ENCODE data around the gene MBD3L3. TPM values are rescaled to one million over a fixed set of nuclear protein-coding genes. Genes with fewer than 3 reads are reported as not detected.

Gene MBD3L3
- polyA plus RNA-seq, 1 of the 3 experiments (the other 2 are of a cell fraction), result 0.07 TPM

DNA sequence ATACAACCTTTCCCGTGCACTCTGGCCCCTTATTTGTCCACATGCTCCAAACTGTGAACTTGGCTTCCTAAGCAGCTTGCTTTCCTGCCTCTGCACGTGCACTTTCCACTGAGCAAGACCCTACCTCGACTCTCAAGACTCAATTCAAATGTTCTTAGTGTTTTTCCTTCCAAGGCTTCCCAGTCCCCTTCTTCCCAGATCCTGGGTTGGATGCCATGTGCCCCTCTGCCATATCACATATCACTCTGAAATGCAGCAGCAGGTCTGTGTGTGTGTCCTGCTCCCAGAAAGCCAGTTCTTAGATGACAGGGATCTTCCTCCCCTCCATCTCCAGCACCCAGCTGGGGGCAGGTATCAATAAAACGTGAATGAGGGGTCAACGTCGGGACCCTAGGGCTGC, 14.1 kb upstream of the MBD3L3 start:
- WGBS (ENCODE audit: low lambda C conversion rate), result 96% methylated on average over 6 of the region's 6 CpGs

DNA sequence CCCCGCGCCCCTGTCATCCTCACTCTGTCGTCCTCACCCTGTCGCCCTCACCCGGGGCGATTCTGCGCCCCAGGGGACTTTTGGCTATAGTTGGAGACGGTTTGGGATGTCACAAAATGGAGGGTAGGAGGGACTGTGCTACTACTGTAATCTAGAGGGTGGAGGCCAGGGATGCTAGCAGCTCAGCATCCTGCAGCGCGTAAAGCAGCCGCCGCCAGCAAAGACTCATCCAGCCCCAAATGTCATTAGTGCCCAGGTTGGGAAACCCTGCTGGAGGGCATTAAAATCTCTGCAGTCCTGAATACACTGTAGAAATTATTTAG, 11.4 kb upstream of the MBD3L3 start:
- ChIA-PET CTCF (interaction anchor here (1.6 to 2.5 kb wide), 2 partner anchors 32 to 271 kb away, joined by 4 to 8 read pairs; no protein-coding TSS in a partner anchor), POLR2A (interaction anchor here (0.6 to 1.9 kb wide), 5 partner anchors 8 to 289 kb away, joined by 3 to 15 read pairs (median 4); no protein-coding TSS in a partner anchor)
- no peak for DNase-seq
- 0% methylated on average over 4 of the region's 12 CpGs for WGBS (ENCODE audit: low lambda C conversion rate)
- H3F3A ChIP-seq (replicated peaks; ENCODE audit: insufficient read depth), result peaks cover 12% of the 10 kb centered on the region
- peaks cover 21 to 41% of the 10 kb centered on the region in 2 experiments for H3K36me3 ChIP-seq (replicated peaks in 1 of 2; ENCODE audit: control insufficient read depth in 1 of 2, insufficient read depth in 2 of 2, low read length in 1 of 2)
- peaks cover 3 to 4% of the 10 kb centered on the region in 2 experiments; a peak in 2 of 4 replicates for H3K4me1 ChIP-seq (ENCODE audit: control insufficient read depth in 1 of 2, insufficient read depth in 2 of 2, low read depth in 1 of 2, low read length in 1 of 2)
- no peak for TF ChIP-seq ELF1 (IDR thresholded peaks at IDR 0.05)
- no peak for TF ChIP-seq TEAD4 (IDR thresholded peaks at IDR 0.05; ENCODE audit: borderline replicate concordance, insufficient read depth)
- TF ChIP-seq YY1 (IDR thresholded peaks at IDR 0.05; ENCODE audit: low read depth), result no peak
- peak overlapping the region; percentile 84 to 86 for H3K4me3 ChIP-seq (ENCODE audit: low read depth in 2 of 2, low read length in 1 of 2)
- peak overlapping the region; percentile 79 for H3K4me2 ChIP-seq
- H3K9me3 ChIP-seq, result no peaks in the 10 kb centered on the region
- no peaks in the 10 kb centered on the region for H4K20me1 ChIP-seq (ENCODE audit: insufficient read depth)
- peak overlapping the region; percentile 90 for H2AFZ ChIP-seq (ENCODE audit: low read depth)
- H3K27ac ChIP-seq (ENCODE audit: low read depth in 2 of 2, low read length in 1 of 2), result peak overlapping the region; percentile 82 to 85
- peak overlapping the region; percentile 83 for H3K9ac ChIP-seq
- H3K9me2 ChIP-seq, result no peaks in the 10 kb centered on the region
- peaks cover 4% of the 10 kb centered on the region; the same call in 1 of the 2 replicates for H3K27me3 ChIP-seq (ENCODE audit: insufficient read depth)
- H3K79me2 ChIP-seq (ENCODE audit: insufficient read depth), result peaks cover 18% of the 10 kb centered on the region

More for the DNA sequence above, 14.1 kb upstream of the MBD3L3 start:
- Histone ChIP-seq H3K4me2 (no peak overlapping the region), H3F3A (replicated peaks; ENCODE audit: insufficient read depth) (peaks cover 16% of the 10 kb centered on the region), H3K79me2 (ENCODE audit: insufficient read depth) (peaks cover 18% of the 10 kb centered on the region), H3K36me3 (replicated peaks in 1 of 2; ENCODE audit: control insufficient read depth in 1 of 2, insufficient read depth in 2 of 2, low read length in 1 of 2) (peaks cover 38 to 67% of the 10 kb centered on the region in 2 experiments), H3K27me3 (ENCODE audit: insufficient read depth) (no peaks in the 10 kb centered on the region), H4K20me1 (ENCODE audit: insufficient read depth) (no peaks in the 10 kb centered on the region), H3K9me2 (no peaks in the 10 kb centered on the region), H3K4me3 (ENCODE audit: low read depth in 2 of 2, low read length in 1 of 2) (no peak overlapping the region; a peak in 1 of 4 replicates), H3K4me1 (ENCODE audit: control insufficient read depth in 1 of 2, insufficient read depth in 2 of 2, low read depth in 1 of 2, low read length in 1 of 2) (peaks cover 3 to 4% of the 10 kb centered on the region in 2 experiments; a peak in 2 of 4 replicates), H3K27ac (ENCODE audit: low read depth in 2 of 2, low read length in 1 of 2) (no peak overlapping the region), H3K9ac (no peak overlapping the region), H3K9me3 (peaks cover 4% of the 10 kb centered on the region; the same call in 1 of the 2 replicates), H2AFZ (ENCODE audit: low read depth) (no peak overlapping the region)
- TF ChIP-seq FOSL2 (IDR thresholded peaks at IDR 0.05; ENCODE audit: borderline replicate concordance, low read depth) (no peak), TAF1 (IDR thresholded peaks at IDR 0.05; ENCODE audit: borderline replicate concordance, low read depth, low read length) (no peak), RFX5 (IDR thresholded peaks at IDR 0.05; ENCODE audit: low read length) (no peak), JUND (IDR thresholded peaks at IDR 0.05) (no peak)
- CTCF ChIA-PET, result no interaction called here
- DNase-seq, result no peak
- POLR2A ChIA-PET, result no interaction called here

DNA sequence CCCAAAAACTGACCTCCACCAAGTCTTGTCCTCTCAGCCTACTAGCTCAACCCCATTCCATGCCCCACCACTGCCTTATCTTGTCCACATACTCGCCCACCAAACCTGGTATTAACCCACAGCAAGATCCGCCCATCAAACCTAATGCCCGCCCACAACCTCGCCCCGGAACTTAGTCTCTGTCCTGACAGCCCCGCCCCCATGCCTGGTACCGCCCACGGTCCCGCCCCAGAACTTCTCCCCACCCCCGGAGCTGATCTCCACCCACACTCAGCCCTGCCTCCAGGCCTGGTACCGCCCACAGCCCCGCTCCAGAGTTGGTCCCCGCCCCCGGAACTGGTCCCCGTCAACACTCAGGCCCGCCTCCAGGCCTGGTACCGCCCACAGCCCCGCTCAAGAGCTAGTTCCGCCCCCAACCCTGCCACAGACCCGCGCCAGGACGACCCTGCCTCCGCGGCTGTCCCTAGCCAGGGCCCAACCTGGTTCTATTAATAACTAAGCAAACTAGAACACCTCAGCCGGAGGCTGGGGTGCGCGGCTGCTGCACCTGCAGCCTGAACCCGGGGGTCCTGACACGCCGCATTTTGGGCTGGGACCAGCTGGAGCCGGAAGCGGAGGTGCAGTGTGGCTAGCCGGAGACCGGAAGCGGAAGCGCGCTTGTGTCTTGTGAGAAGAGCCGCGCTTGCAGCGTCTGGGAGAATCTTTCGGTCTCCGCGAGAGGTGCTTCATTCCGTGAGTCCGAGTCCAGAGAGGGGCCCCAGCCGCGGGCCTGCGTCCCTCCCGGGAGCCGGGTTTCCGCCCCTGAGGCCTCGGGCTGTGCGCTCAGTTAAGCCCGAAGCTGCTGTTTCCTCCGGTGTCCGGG, 10.8 kb upstream of the MBD3L3 start, which contains the start of gene ZNF557:
Gene ZNF557 (plus strand): TSS at position 662 of the 862 bp plus-strand sequence. CDS start 5,372 bp downstream, outside the sequence.
- peak within 1 kb of the TSS; percentile 90 for H2AFZ ChIP-seq (ENCODE audit: low read depth)
- ChIA-PET POLR2A (interaction anchor here (0.6 to 1.9 kb wide), 9 partner anchors 9 to 1066 kb away, joined by 3 to 15 read pairs (median 4); partner anchors contain the start of gene GPR108), CTCF (interaction anchor here (1.6 to 2.5 kb wide), 2 partner anchors 33 to 272 kb away, joined by 4 to 8 read pairs; no protein-coding TSS in a partner anchor)
- H3K4me2 ChIP-seq, result peak within 1 kb of the TSS; percentile 79
- peaks cover 4% of the 10 kb centered on the region; the same call in 1 of the 2 replicates for H3K27me3 ChIP-seq (ENCODE audit: insufficient read depth)
- H3K4me1 ChIP-seq (ENCODE audit: control insufficient read depth in 1 of 2, insufficient read depth in 2 of 2, low read depth in 1 of 2, low read length in 1 of 2), result peaks cover 3 to 4% of the 10 kb centered on the region in 2 experiments; a peak in 2 of 4 replicates
- peaks cover 18 to 39% of the 10 kb centered on the region in 2 experiments for H3K36me3 ChIP-seq (replicated peaks in 1 of 2; ENCODE audit: control insufficient read depth in 1 of 2, insufficient read depth in 2 of 2, low read length in 1 of 2)
- H3K79me2 ChIP-seq (ENCODE audit: insufficient read depth), result peaks cover 18% of the 10 kb centered on the region
- H3K9me3 ChIP-seq, result no peaks in the 10 kb centered on the region
- peaks cover 12% of the 10 kb centered on the region for H3F3A ChIP-seq (replicated peaks; ENCODE audit: insufficient read depth)
- WGBS (ENCODE audit: low lambda C conversion rate), result under 1% methylated on average over 42 of the region's 56 CpGs
- peak within 1 kb of the TSS; percentile 83 for H3K9ac ChIP-seq
- DNase-seq, result peak; percentile 97
- H3K27ac ChIP-seq (ENCODE audit: low read depth in 2 of 2, low read length in 1 of 2), result peak within 1 kb of the TSS; percentile 82 to 85
- H4K20me1 ChIP-seq (ENCODE audit: insufficient read depth), result no peaks in the 10 kb centered on the region
- peak within 1 kb of the TSS; percentile 84 to 86 for H3K4me3 ChIP-seq (ENCODE audit: low read depth in 2 of 2, low read length in 1 of 2)
- no peaks in the 10 kb centered on the region for H3K9me2 ChIP-seq
- no peak for TF ChIP-seq RCOR1 (IDR thresholded peaks at IDR 0.05; ENCODE audit: low read length)
- TF ChIP-seq CHD2 (IDR thresholded peaks at IDR 0.05; ENCODE audit: low read length, partially characterized antibody), result peak; percentile 41
- no peak for TF ChIP-seq ZBTB33 (IDR thresholded peaks at IDR 0.05; ENCODE audit: borderline replicate concordance, low read depth)
- no peak for TF ChIP-seq RFX5 (IDR thresholded peaks at IDR 0.05; ENCODE audit: low read length)
- TF ChIP-seq TEAD4 (IDR thresholded peaks at IDR 0.05; ENCODE audit: borderline replicate concordance, insufficient read depth), result no peak
- TF ChIP-seq, protein P1, sequence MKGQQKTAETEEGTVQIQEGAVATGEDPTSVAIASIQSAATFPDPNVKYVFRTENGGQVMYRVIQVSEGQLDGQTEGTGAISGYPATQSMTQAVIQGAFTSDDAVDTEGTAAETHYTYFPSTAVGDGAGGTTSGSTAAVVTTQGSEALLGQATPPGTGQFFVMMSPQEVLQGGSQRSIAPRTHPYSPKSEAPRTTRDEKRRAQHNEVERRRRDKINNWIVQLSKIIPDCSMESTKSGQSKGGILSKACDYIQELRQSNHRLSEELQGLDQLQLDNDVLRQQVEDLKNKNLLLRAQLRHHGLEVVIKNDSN (IDR thresholded peaks at IDR 0.05; ENCODE audit: borderline replicate concordance, low read depth), result 0 out of 2 replicates have a peak, but pooled peaks have one; percentile 23
- TF ChIP-seq FOSL2 (IDR thresholded peaks at IDR 0.05; ENCODE audit: borderline replicate concordance, low read depth), result no peak
- TF ChIP-seq SIN3A (IDR thresholded peaks at IDR 0.05; ENCODE audit: borderline replicate concordance, low read depth, low read length), result no peak; the same call in 1 of the 2 replicates
- TF ChIP-seq, protein P2, sequence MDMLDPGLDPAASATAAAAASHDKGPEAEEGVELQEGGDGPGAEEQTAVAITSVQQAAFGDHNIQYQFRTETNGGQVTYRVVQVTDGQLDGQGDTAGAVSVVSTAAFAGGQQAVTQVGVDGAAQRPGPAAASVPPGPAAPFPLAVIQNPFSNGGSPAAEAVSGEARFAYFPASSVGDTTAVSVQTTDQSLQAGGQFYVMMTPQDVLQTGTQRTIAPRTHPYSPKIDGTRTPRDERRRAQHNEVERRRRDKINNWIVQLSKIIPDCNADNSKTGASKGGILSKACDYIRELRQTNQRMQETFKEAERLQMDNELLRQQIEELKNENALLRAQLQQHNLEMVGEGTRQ (IDR thresholded peaks at IDR 0.05; ENCODE audit: borderline replicate concordance, low read depth, low read length), result no peak

All from SK-N-SH (cell line).